CD4-positive, alpha-beta memory T cell (primary cell): Measurements from ENCODE around the gene SLC25A36. TPM values are rescaled to one million over a fixed set of nuclear protein-coding genes. Genes with fewer than 3 reads are reported as not detected.

Experiments used
- CTCF ChIA-PET: fragments of 350-600 bp; sonication (Branson Sonifier 250); formaldehyde crosslinking; loops from one replicate; lab custom pipeline; 2021; ENCODE audit warnings: inconsistent platforms; ENCODE audit not compliant: partially characterized antibody; lab: Charles Lee
- POLR2A ChIA-PET: fragments of 350-600 bp; sonication (Branson Sonifier 250); formaldehyde crosslinking; loops from one replicate; lab custom pipeline; 2021; ENCODE audit not compliant: partially characterized antibody; lab: Charles Lee
- DNase-seq, 5 donors: peaks; one replicate each; pipeline versions ENCODE4 v3.0.0 to v3.0.0-alpha.2; 2020 to 2022; ENCODE audit warnings: mixed read lengths in 1 of 5
- H3K27ac ChIP-seq: one replicate; pipeline ENCODE4 v1.7.0; 2013; ENCODE audit warnings: low read depth, low read length
- H3K27me3 ChIP-seq: 2 replicates; pipeline ENCODE4 v1.7.0; 2013; ENCODE audit warnings: mild to moderate bottlenecking, low read length, moderate library complexity; ENCODE audit not compliant: insufficient read depth
- H3K36me3 ChIP-seq: 2 replicates; pipeline ENCODE4 v1.7.0; 2013; ENCODE audit warnings: mild to moderate bottlenecking, low read length, moderate library complexity; ENCODE audit not compliant: insufficient read depth
- H3K4me1 ChIP-seq: 2 replicates; pipeline ENCODE4 v1.7.0; 2013; ENCODE audit warnings: mild to moderate bottlenecking, low read length, moderate library complexity; ENCODE audit not compliant: insufficient read depth
- H3K4me3 ChIP-seq, 2 donors: one replicate each; pipeline ENCODE4 v1.7.0; 2013; ENCODE audit warnings: low read length in 2 of 2, mild to moderate bottlenecking in 1 of 2
- H3K9me3 ChIP-seq, 2 donors: one replicate each; pipeline ENCODE4 v1.7.0; 2013; ENCODE audit warnings: low read length in 2 of 2, control low read depth in 1 of 2; ENCODE audit not compliant: control insufficient read depth in 1 of 2
- H3K27ac Mint-ChIP-seq, 7 donors: one replicate each; pipeline ENCODE4 v1.8.0; 2020 to 2021; ENCODE audit warnings: mixed read lengths in 7 of 7, mild to moderate bottlenecking in 6 of 7, inconsistent platforms in 3 of 7, moderate library complexity in 3 of 7
- H3K27me3 Mint-ChIP-seq, 2 donors: one replicate each; pipeline ENCODE4 v1.8.0; 2020 to 2021; ENCODE audit warnings: mixed read lengths in 2 of 2
- H3K36me3 Mint-ChIP-seq, 2 donors: one replicate each; pipeline ENCODE4 v1.8.0; 2020 to 2021; ENCODE audit warnings: mixed read lengths in 2 of 2, inconsistent platforms in 1 of 2, mild to moderate bottlenecking in 1 of 2
- H3K4me1 Mint-ChIP-seq, 4 donors: one replicate each; pipeline ENCODE4 v1.8.0; 2020 to 2021; ENCODE audit warnings: mixed read lengths in 4 of 4, mild to moderate bottlenecking in 1 of 4
- H3K4me3 Mint-ChIP-seq, 8 donors: one replicate each; pipeline ENCODE4 v1.8.0; 2020 to 2021; ENCODE audit warnings: mixed read lengths in 8 of 8, mild to moderate bottlenecking in 7 of 8, moderate library complexity in 6 of 8, inconsistent platforms in 3 of 8
- H3K9me3 Mint-ChIP-seq, 8 donors: one replicate each; pipeline ENCODE4 v1.8.0; 2020 to 2021; ENCODE audit warnings: mixed read lengths in 8 of 8, mild to moderate bottlenecking in 5 of 8, inconsistent platforms in 3 of 8, moderate library complexity in 1 of 8
- intact Hi-C: fragments of 100-400 bp; cut with micrococcal nuclease; formaldehyde crosslinking; loops from one replicate; pipeline ENCODE4 v1.15.1; 2023
- polyA plus RNA-seq, 2 donors: library from polyadenylated mRNA; unstranded; fragments of 300-500 nt; fragmentation: Illumina TruSeq; gene quantifications; one replicate each; pipeline ENCODE4 v1.2.3, GENCODE V29; 2021
- total RNA-seq, 2 experiments: library from RNA; stranded (reverse); gene quantifications; one replicate each; pipeline ENCODE4 v1.2.3, GENCODE V29; 2021

Gene SLC25A36
- total and polyA plus RNA-seq, 4 experiments from 2014 or later: 26.6 to 56.5 (median 48.0) TPM

- H3K27me3 Mint-ChIP-seq: peaks cover 7 to 10% of the 10 kb centered on the region in 2 donors
- peak overlapping the region in 1 of 7 donors; percentile 48 for H3K27ac Mint-ChIP-seq
- Histone ChIP-seq H3K36me3 (no peaks in the 10 kb centered on the region), H3K27me3 (no peaks in the 10 kb centered on the region), H3K9me3 (no peaks in the 10 kb centered on the region), H3K4me1 (no peaks in the 10 kb centered on the region), H3K4me3 (no peak overlapping the region), H3K27ac (no peak overlapping the region)
- H3K36me3 Mint-ChIP-seq: no peaks in the 10 kb centered on the region
- H3K9me3 Mint-ChIP-seq: no peaks in the 10 kb centered on the region
- DNase-seq: no peak
- CTCF ChIA-PET: interaction anchor here (1.4 kb wide), 1 partner anchor 200 kb away, joined by 3 read pairs; no protein-coding TSS in a partner anchor
- no peaks in the 10 kb centered on the region for H3K4me1 Mint-ChIP-seq
- intact Hi-C loops: no loop called here
- POLR2A ChIA-PET: interaction anchor here (0.7 kb wide), 1 partner anchor 104 kb away, joined by 4 read pairs; no protein-coding TSS in a partner anchor
- no peak overlapping the region for H3K4me3 Mint-ChIP-seq
Observed at GRCh38 chr3:140904521-140904920, 37.1 kb upstream of the SLC25A36 start.

GRCh38 chr3:140905559-140905958 lies 36.1 kb upstream of the SLC25A36 start:
- Mint-ChIP-seq H3K36me3 (no peaks in the 10 kb centered on the region), H3K4me3 (no peak overlapping the region), H3K27ac (no peak overlapping the region), H3K4me1 (no peaks in the 10 kb centered on the region), H3K9me3 (no peaks in the 10 kb centered on the region), H3K27me3 (peaks cover 9 to 12% of the 10 kb centered on the region in 2 donors)
- CTCF ChIA-PET: interaction anchor here (1.4 kb wide), 1 partner anchor 199 kb away, joined by 3 read pairs; no protein-coding TSS in a partner anchor
- H3K4me1 ChIP-seq: no peaks in the 10 kb centered on the region
- no peaks in the 10 kb centered on the region for H3K9me3 ChIP-seq
- POLR2A ChIA-PET: no interaction called here
- DNase-seq: no peak
- no peak overlapping the region for H3K4me3 ChIP-seq
- H3K27ac ChIP-seq: no peak overlapping the region
- H3K27me3 ChIP-seq: no peaks in the 10 kb centered on the region
- intact Hi-C loops: no loop called here
- no peaks in the 10 kb centered on the region for H3K36me3 ChIP-seq

- H3K9me3 ChIP-seq: no peaks in the 10 kb centered on the region
- no peak overlapping the region for H3K27ac ChIP-seq
- no peak for DNase-seq
- ChIA-PET CTCF (no interaction called here), POLR2A (no interaction called here)
- H3K4me3 ChIP-seq: no peak overlapping the region
- peaks cover 9% of the 10 kb centered on the region in 2 donors for H3K27me3 Mint-ChIP-seq
- H3K36me3 ChIP-seq: no peaks in the 10 kb centered on the region
- H3K9me3 Mint-ChIP-seq: no peaks in the 10 kb centered on the region
- no peaks in the 10 kb centered on the region for H3K36me3 Mint-ChIP-seq
- no peaks in the 10 kb centered on the region for H3K4me1 Mint-ChIP-seq
- H3K4me3 Mint-ChIP-seq: no peak overlapping the region
- intact Hi-C loops: no loop called here
- H3K4me1 ChIP-seq: no peaks in the 10 kb centered on the region
- H3K27me3 ChIP-seq: no peaks in the 10 kb centered on the region
- no peak overlapping the region for H3K27ac Mint-ChIP-seq
Observed at GRCh38 chr3:140906785-140907184, 34.9 kb upstream of the SLC25A36 start.

GRCh38 chr3:140910860-140911259 lies 30.8 kb upstream of the SLC25A36 start:
- Histone ChIP-seq H3K27ac (no peak overlapping the region), H3K27me3 (no peaks in the 10 kb centered on the region), H3K4me3 (no peak overlapping the region), H3K36me3 (no peaks in the 10 kb centered on the region), H3K4me1 (no peaks in the 10 kb centered on the region), H3K9me3 (no peaks in the 10 kb centered on the region)
- ChIA-PET POLR2A (no interaction called here), CTCF (no interaction called here)
- Mint-ChIP-seq H3K36me3 (no peaks in the 10 kb centered on the region), H3K27ac (peak overlapping the region in 1 of 7 donors; percentile 16), H3K4me1 (no peaks in the 10 kb centered on the region), H3K9me3 (peaks cover 0 to 2% (median 0%) of the 10 kb centered on the region in 8 donors), H3K27me3 (peaks cover 13 to 21% of the 10 kb centered on the region in 2 donors), H3K4me3 (peak overlapping the region in 3 of 8 donors; percentile 12 to 39 (median 29))
- intact Hi-C loops: no loop called here
- no peak for DNase-seq

DNA sequence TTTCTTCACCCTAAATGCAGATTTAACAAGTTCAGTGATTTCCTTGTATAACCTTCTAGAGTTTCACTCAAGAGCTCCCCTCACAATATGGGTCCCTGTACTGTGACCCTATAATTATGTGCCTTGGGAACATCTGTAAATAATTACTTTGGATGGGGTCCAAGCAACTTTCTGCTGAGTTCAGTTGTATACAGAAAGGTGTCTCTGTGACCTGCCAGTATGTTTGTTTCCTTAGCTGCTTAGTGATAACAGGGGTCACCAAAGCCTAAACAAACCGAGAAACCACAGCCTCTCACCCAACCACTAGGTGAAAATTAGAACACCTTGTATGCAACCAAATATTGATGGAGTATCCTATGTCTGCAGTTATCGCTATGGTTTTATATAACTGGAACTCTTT lies 29.8 kb upstream of the SLC25A36 start:
- DNase-seq: no peak
- POLR2A ChIA-PET: no interaction called here
- Mint-ChIP-seq H3K9me3 (peaks cover 0 to 2% (median 0%) of the 10 kb centered on the region in 8 donors), H3K27ac (no peak overlapping the region), H3K27me3 (peaks cover 13 to 18% of the 10 kb centered on the region in 2 donors), H3K4me1 (no peaks in the 10 kb centered on the region), H3K4me3 (no peak overlapping the region), H3K36me3 (no peaks in the 10 kb centered on the region)
- no peak overlapping the region for H3K4me3 ChIP-seq
- CTCF ChIA-PET: no interaction called here
- H3K4me1 ChIP-seq: no peaks in the 10 kb centered on the region
- H3K27me3 ChIP-seq: no peaks in the 10 kb centered on the region
- H3K36me3 ChIP-seq: no peaks in the 10 kb centered on the region
- intact Hi-C loops: no loop called here
- H3K9me3 ChIP-seq: no peaks in the 10 kb centered on the region
- no peak overlapping the region for H3K27ac ChIP-seq

DNA sequence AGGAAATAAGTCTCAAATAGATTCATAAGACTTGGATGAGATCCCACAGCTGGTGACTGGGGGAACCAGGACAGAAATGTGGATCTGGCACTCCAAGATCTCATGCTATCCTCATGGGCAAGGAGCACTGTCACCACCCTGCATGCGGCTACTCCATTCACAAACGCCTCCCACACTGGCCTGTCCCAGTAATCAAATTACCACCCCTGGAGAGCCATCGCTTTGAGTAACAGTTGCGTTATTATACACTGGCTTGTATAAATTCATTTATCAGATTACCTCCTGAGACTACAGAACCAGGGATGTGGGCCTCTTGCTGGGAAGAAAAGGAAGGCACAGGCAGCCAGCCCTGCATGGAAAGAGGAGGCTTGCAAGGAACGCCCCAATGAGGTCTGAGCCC lies 27.9 kb upstream of the SLC25A36 start:
- POLR2A ChIA-PET: no interaction called here
- H3K36me3 Mint-ChIP-seq: no peaks in the 10 kb centered on the region
- H3K27ac Mint-ChIP-seq: no peak overlapping the region
- no peaks in the 10 kb centered on the region for H3K27me3 ChIP-seq
- peaks cover 16 to 24% of the 10 kb centered on the region in 2 donors for H3K27me3 Mint-ChIP-seq
- H3K9me3 ChIP-seq: no peaks in the 10 kb centered on the region
- no peaks in the 10 kb centered on the region for H3K4me1 Mint-ChIP-seq
- no peaks in the 10 kb centered on the region for H3K4me1 ChIP-seq
- no peak overlapping the region for H3K4me3 ChIP-seq
- no peak overlapping the region for H3K4me3 Mint-ChIP-seq
- CTCF ChIA-PET: no interaction called here
- no peaks in the 10 kb centered on the region for H3K36me3 ChIP-seq
- H3K9me3 Mint-ChIP-seq: peaks cover 0 to 2% (median 0%) of the 10 kb centered on the region in 8 donors
- no peak overlapping the region for H3K27ac ChIP-seq
- no peak for DNase-seq
- intact Hi-C loops: no loop called here

DNA sequence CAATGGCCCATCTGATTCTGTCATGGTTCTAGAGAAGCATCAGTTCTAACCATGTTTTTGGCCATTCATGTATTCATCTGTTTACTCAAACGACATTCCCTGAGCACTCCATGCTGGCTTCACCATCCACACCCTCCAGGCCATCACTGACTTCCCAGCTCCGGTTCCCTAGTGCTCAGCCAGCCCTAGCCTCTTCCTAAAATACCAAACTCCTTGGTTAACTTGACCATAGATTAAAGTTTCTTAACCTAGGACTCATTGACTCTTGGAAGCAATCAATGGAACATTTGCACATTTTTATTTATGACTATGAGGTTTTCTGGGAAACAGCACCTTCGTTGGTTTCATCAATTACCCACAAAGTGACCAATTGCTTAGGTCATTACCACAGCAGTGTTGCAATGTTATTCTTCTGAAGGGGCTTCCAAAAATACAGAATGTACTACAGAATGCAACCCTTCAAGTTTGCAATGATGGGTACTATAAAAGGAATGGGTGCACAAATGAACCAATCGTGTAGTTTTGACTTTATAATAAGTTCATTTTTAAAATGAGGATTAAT lies 27.2 kb upstream of the SLC25A36 start:
- Mint-ChIP-seq H3K36me3 (no peaks in the 10 kb centered on the region), H3K4me1 (no peaks in the 10 kb centered on the region), H3K27ac (no peak overlapping the region), H3K4me3 (no peak overlapping the region), H3K27me3 (peaks cover 18 to 27% of the 10 kb centered on the region in 2 donors), H3K9me3 (peaks cover 0 to 2% (median 0%) of the 10 kb centered on the region in 8 donors)
- intact Hi-C loops: no loop called here
- CTCF ChIA-PET: no interaction called here
- POLR2A ChIA-PET: no interaction called here
- Histone ChIP-seq H3K4me3 (no peak overlapping the region), H3K4me1 (no peaks in the 10 kb centered on the region), H3K27me3 (no peaks in the 10 kb centered on the region), H3K27ac (no peak overlapping the region), H3K9me3 (no peaks in the 10 kb centered on the region), H3K36me3 (no peaks in the 10 kb centered on the region)
- no peak for DNase-seq
